Measurements from ENCODE around the gene PRKCZ.

Gene PRKCZ

DNA sequence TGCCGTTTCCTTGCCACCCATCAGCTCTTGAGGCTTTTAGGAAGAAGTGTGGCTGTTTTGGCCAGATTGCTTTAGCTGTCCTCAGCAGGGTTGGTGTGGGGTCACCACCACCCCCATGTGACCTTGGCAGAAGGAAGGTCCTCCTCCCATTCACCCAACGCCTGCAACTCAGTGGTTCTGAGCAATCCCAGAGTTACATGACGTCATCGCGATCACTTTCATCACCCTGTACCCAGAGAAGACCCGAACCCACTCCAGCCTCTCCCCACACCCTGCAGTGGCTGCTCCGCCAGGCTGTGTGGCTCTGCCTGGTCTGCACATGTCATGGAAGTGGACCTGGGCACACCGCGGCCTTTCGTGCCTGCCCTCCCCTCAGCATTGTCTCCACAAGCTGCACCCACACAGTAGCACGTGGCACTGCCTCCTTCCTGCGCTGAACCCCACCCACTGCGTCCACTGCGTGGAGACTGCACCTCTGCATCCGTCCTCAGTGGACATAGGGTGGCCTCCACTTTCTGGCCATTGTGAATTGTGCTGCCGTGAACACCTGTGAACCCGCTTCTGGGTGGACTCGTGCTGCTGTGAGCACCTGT is 127.8 kb downstream of the PRKCZ start:
- DNase-seq (ENCODE audit: low read depth), result no peak
- TF ChIP-seq MYC (IDR thresholded peaks at IDR 0.05; ENCODE audit: low read depth, low read length) (no peak), POLR2A (IDR thresholded peaks at IDR 0.05; ENCODE audit: extremely low read depth, insufficient read length) (no peak)
- TF ChIP-seq, protein P1, sequence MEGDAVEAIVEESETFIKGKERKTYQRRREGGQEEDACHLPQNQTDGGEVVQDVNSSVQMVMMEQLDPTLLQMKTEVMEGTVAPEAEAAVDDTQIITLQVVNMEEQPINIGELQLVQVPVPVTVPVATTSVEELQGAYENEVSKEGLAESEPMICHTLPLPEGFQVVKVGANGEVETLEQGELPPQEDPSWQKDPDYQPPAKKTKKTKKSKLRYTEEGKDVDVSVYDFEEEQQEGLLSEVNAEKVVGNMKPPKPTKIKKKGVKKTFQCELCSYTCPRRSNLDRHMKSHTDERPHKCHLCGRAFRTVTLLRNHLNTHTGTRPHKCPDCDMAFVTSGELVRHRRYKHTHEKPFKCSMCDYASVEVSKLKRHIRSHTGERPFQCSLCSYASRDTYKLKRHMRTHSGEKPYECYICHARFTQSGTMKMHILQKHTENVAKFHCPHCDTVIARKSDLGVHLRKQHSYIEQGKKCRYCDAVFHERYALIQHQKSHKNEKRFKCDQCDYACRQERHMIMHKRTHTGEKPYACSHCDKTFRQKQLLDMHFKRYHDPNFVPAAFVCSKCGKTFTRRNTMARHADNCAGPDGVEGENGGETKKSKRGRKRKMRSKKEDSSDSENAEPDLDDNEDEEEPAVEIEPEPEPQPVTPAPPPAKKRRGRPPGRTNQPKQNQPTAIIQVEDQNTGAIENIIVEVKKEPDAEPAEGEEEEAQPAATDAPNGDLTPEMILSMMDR (IDR thresholded peaks at IDR 0.05; ENCODE audit: low read depth, low read length), result no peak
- no peak overlapping the region for H3K4me3 ChIP-seq (ENCODE audit: low read depth, low read length)

DNA sequence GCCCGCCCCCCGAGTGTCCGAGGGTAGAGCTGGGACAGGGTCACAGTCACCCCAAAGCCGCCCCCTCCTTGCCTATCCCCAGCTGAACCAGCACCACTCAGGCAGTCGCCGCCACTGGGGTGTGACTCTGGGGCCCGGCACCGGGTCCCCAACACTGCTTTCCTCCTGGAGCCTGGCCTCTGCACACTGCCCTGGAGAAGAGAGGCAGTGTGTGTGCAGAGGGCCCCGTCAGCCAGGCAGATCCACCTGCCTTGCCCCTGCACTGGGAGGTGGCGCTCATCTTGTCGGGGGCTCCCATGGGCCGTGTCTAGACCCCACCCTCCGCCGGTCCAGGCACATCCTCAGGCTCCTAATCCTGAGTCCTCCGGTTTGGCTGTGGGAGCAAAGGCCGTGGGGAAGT is 128.7 kb downstream of the PRKCZ start:
- DNase-seq (ENCODE audit: low read depth), result no peak
- no peak overlapping the region for H3K4me3 ChIP-seq (ENCODE audit: low read depth, low read length)
- TF ChIP-seq, protein P2, sequence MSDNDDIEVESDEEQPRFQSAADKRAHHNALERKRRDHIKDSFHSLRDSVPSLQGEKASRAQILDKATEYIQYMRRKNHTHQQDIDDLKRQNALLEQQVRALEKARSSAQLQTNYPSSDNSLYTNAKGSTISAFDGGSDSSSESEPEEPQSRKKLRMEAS (IDR thresholded peaks at IDR 0.05; ENCODE audit: low read depth, low read length), result no peak
- no peak for TF ChIP-seq MYC (IDR thresholded peaks at IDR 0.05; ENCODE audit: low read depth, low read length)
- TF ChIP-seq POLR2A (IDR thresholded peaks at IDR 0.05; ENCODE audit: extremely low read depth, insufficient read length), result no peak
- TF ChIP-seq, protein P1 (IDR thresholded peaks at IDR 0.05; ENCODE audit: low read depth, low read length), result no peak

DNA sequence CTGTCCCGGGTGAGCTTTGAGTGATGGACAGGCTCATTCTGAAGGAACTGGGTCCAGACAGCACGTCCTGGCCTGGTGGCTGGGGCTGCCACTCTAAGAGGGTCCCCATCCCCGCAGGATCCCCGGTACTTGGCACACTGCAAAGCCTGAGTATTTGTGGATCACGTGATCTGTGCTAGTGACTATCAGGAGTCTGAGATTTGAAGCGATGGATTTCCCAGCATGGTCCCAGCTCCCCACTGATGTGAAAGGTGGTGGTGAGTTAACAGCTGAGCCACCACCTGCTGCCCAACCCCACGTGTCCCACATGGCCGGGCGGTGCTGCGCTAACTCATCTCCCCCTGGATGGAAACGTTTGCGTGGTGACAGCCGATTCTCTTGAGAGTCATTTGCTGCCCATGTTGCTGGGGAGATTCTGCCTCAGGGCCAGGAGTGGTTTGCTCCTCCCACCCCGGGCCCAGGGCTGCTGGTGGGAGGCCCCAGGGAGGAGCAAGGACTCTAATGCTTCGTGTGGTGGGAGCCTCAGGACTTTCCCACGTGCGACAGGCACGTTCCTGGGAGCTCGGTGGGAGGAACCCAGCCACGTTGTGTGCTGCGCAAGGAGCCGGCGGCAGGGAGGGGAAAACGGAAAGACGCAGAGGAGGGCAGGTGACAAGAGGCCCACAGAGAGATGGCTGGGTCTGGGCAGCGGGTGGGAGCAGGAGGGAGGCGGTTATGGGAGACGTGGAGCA is 129.2 kb downstream of the PRKCZ start:
- no peak for DNase-seq (ENCODE audit: low read depth)
- no peak overlapping the region for H3K4me3 ChIP-seq (ENCODE audit: low read depth, low read length)
- TF ChIP-seq POLR2A (IDR thresholded peaks at IDR 0.05; ENCODE audit: extremely low read depth, insufficient read length), result no peak
- TF ChIP-seq, protein P1 (IDR thresholded peaks at IDR 0.05; ENCODE audit: low read depth, low read length), result no peak
- TF ChIP-seq, protein P2 (IDR thresholded peaks at IDR 0.05; ENCODE audit: low read depth, low read length), result no peak
- TF ChIP-seq MYC (IDR thresholded peaks at IDR 0.05; ENCODE audit: low read depth, low read length), result no peak

DNA sequence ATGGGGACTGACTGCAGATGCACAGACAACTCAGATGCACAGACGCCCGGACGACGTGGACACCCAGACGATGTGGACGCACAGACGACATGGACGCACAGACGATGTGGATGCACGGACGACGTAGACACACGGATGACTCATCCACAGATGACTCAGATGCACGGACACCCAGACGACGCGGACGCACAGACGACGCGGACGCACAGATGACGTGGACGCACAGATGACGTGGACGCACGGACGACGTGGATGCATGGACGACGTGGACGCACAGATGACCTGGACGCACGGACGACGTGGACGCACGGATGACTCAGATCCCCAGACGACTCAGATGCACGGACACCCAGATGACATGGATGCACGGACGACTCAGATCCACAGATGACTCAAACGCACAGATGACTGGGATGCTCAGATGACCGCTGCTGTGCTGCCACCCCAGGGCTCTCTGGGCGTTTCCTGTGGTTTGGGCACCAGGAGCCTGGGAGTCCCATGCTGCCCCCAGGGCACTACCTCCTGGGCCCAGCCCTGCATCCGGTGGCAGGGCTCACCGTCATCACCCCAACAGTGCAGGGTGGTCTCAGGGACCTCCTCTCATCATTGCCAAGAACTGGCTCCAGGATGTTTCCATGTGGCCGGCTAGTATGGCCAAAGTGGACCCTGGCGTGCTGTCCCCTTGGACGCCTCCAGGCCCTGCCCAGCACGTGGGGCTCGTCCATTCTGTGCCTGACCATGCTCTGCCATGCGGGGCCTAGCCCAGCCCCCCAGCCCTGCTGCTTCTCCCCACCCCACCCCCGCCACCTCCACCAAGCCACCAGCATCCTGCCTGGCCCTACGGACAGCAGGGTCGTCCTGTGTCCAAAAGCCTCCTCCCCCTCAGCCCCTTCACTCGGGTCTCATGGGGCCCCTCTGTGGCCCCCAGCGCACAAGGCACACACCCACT is 130.4 kb downstream of the PRKCZ start:
- TF ChIP-seq MYC (IDR thresholded peaks at IDR 0.05; ENCODE audit: low read depth, low read length) (no peak), POLR2A (IDR thresholded peaks at IDR 0.05; ENCODE audit: extremely low read depth, insufficient read length) (no peak)
- TF ChIP-seq, protein P2 (IDR thresholded peaks at IDR 0.05; ENCODE audit: low read depth, low read length), result no peak
- TF ChIP-seq, protein P1 (IDR thresholded peaks at IDR 0.05; ENCODE audit: low read depth, low read length), result no peak
- H3K4me3 ChIP-seq (ENCODE audit: low read depth, low read length), result no peak overlapping the region
- no peak for DNase-seq (ENCODE audit: low read depth)

DNA sequence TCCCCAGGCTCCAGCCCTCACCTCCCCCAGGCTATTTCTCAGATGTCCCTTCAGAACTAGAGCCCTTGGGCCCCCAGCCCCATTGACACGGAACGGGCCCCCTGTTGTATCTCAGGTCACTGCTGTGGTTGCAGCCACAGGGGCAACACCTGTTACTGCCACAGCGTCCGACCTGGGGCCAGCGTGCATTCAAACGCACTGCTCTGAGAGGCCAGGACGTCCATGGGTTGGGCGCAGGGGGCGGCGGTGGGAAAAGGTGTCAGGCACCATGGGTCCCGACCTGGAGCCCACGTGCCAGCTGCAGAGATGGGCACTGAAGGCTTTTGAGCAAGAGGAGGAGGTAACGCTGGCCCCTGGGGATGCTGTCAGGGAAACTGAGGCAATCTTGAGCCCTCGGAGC is 131.1 kb downstream of the PRKCZ start:
- no peak overlapping the region for H3K4me3 ChIP-seq (ENCODE audit: low read depth, low read length)
- TF ChIP-seq POLR2A (IDR thresholded peaks at IDR 0.05; ENCODE audit: extremely low read depth, insufficient read length) (no peak), MYC (IDR thresholded peaks at IDR 0.05; ENCODE audit: low read depth, low read length) (no peak)
- TF ChIP-seq, protein P1 (IDR thresholded peaks at IDR 0.05; ENCODE audit: low read depth, low read length), result no peak
- TF ChIP-seq, protein P2 (IDR thresholded peaks at IDR 0.05; ENCODE audit: low read depth, low read length), result no peak
- no peak for DNase-seq (ENCODE audit: low read depth)

All from NB4 (cell line).